ENCODE data around the gene ANKS4B. TPM values are rescaled to one million over a fixed set of nuclear protein-coding genes. Genes with fewer than 3 reads are reported as not detected.

Gene ANKS4B
- total RNA-seq, 1 experiment from 2014 or later = 0.07 TPM

GRCh38 chr16:21184834-21185233 is 48.7 kb upstream of the ANKS4B start:
- no peaks in the 10 kb centered on the region for H3K4me1 Mint-ChIP-seq
- no peak for DNase-seq (ENCODE audit: low spot score)
- ATAC-seq = no peak
- ChIA-PET POLR2A (no interaction called here), CTCF (interaction anchor here (5.8 kb wide), 1 partner anchor 116 kb away, joined by 186 read pairs; no protein-coding TSS in a partner anchor)
- peaks cover 38% of the 10 kb centered on the region for H3K9me3 Mint-ChIP-seq
- TF ChIP-seq ATF2 (CRISPR knock-in tag; IDR thresholded peaks at IDR 0.05; ENCODE audit: borderline replicate concordance, low read depth) = no peak
- TF ChIP-seq TP53 (CRISPR knock-in tag; IDR thresholded peaks at IDR 0.05) = no peak
- TF ChIP-seq FOXP1 (CRISPR knock-in tag; IDR thresholded peaks at IDR 0.05; ENCODE audit: borderline replicate concordance) = no peak
- no peak for TF ChIP-seq E2F5 (CRISPR knock-in tag; IDR thresholded peaks at IDR 0.05)
- TF ChIP-seq FOXK1 (CRISPR knock-in tag; IDR thresholded peaks at IDR 0.05) = no peak
- TF ChIP-seq ELF4 (CRISPR knock-in tag; IDR thresholded peaks at IDR 0.05; ENCODE audit: low read depth) = no peak
- no peak for TF ChIP-seq NR1H2 (CRISPR knock-in tag; IDR thresholded peaks at IDR 0.05)
- no peak for TF ChIP-seq GRHL2 (CRISPR knock-in tag; IDR thresholded peaks at IDR 0.05; ENCODE audit: insufficient replicate concordance, severe bottlenecking)
- TF ChIP-seq ZBTB21 (CRISPR knock-in tag; IDR thresholded peaks at IDR 0.05; ENCODE audit: borderline replicate concordance) = no peak
- TF ChIP-seq NR3C1 (CRISPR knock-in tag; conservative IDR thresholded peaks at IDR 0.05; ENCODE audit: low read depth) = no peak
- no peak for TF ChIP-seq HMGXB4 (CRISPR knock-in tag; IDR thresholded peaks at IDR 0.05)
- no peak for TF ChIP-seq CBFB (CRISPR knock-in tag; IDR thresholded peaks at IDR 0.05; ENCODE audit: low read depth)
- no peak for TF ChIP-seq ZNF423 (CRISPR knock-in tag; IDR thresholded peaks at IDR 0.05)
- TF ChIP-seq IRF2 (CRISPR knock-in tag; IDR thresholded peaks at IDR 0.05; ENCODE audit: borderline replicate concordance, low read depth) = no peak
- TF ChIP-seq PRRX2 (CRISPR knock-in tag; IDR thresholded peaks at IDR 0.05) = no peak
- TF ChIP-seq FOXP4 (CRISPR knock-in tag; IDR thresholded peaks at IDR 0.05) = no peak
- no peak for TF ChIP-seq ZNF671 (CRISPR knock-in tag; IDR thresholded peaks at IDR 0.05)
- TF ChIP-seq MLX (CRISPR knock-in tag; IDR thresholded peaks at IDR 0.05) = no peak
- no peak for TF ChIP-seq AR (CRISPR knock-in tag; IDR thresholded peaks at IDR 0.05)
- no peak overlapping the region for H3K27ac Mint-ChIP-seq
- H3K27me3 Mint-ChIP-seq (ENCODE audit: low read depth) = peaks cover 2% of the 10 kb centered on the region; the same call in 1 of the 2 replicates
- H3K4me3 Mint-ChIP-seq = no peak overlapping the region
- peaks cover 45% of the 10 kb centered on the region for H3K36me3 Mint-ChIP-seq

All from WTC11 (cell line).